ENCODE measurements around the gene SAMHD1. TPM values are rescaled to one million over a fixed set of nuclear protein-coding genes. Genes with fewer than 3 reads are reported as not detected.
A peak's percentile ranks its signal among the peaks of the same experiment; 100 is the strongest.

SAMHD1 gene
- polyA plus RNA-seq, 1 of the 3 experiments (the other 2 are of a cell fraction): 5.9 TPM

DNA sequence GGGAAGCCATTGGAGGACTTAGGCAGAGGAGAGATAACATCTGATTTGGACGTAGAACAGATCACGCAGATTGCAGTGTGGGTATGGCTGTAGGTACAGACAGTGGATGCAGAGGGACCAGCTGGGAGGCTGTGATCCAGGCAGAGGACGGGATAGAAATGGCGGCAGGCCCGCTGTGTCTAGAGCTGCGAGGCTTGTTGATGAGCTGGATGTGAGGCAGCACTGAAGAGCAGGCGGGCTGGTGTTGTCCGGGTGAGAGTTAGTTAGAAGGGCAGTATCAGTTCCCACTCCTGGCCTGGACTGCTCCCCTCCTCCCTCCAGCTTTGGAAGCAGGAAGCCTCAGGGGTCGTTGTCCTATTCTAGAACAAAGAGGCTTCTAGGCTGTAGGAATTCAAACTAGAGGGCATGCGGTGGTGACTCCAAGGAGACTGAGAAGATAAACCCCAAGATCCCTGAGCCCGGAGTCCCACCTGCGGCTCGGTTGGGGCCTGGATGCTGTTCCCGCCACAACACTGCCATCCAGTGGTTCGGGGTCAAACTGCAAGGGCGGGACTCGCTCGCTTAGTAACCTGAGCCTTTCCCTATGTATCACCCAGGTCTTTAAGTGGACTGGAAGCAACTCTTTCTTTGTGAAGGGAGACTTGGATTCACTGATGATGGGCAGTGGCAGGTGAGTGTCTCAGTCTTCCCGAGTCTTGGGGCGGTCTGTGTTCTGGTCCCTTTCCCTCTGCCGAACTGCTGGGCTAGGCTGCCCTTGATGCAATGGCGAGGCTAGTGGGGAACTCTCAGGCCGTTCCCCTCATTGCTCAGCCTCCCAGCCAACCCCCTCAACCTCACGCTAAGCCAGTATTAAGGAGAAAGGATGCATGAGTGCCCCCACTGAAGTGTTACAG, 64.4 kb downstream of the SAMHD1 start (continued):
- TF ChIP-seq RCOR1 (IDR thresholded peaks at IDR 0.05; ENCODE audit: low read length) (no peak; the same call in 1 of the 2 replicates), CHD2 (IDR thresholded peaks at IDR 0.05; ENCODE audit: low read length, partially characterized antibody) (no peak), SMC3 (IDR thresholded peaks at IDR 0.05; ENCODE audit: low read depth, low read length) (peak; percentile 78), RFX5 (IDR thresholded peaks at IDR 0.05; ENCODE audit: low read length) (no peak), TAF1 (IDR thresholded peaks at IDR 0.05; ENCODE audit: borderline replicate concordance, low read depth, low read length) (peak; percentile 57; the same call in 1 of the 2 replicates), YY1 (IDR thresholded peaks at IDR 0.05; ENCODE audit: low read depth) (no peak), NFIC (IDR thresholded peaks at IDR 0.05; ENCODE audit: borderline replicate concordance) (no peak)
- TF ChIP-seq, protein P1, sequence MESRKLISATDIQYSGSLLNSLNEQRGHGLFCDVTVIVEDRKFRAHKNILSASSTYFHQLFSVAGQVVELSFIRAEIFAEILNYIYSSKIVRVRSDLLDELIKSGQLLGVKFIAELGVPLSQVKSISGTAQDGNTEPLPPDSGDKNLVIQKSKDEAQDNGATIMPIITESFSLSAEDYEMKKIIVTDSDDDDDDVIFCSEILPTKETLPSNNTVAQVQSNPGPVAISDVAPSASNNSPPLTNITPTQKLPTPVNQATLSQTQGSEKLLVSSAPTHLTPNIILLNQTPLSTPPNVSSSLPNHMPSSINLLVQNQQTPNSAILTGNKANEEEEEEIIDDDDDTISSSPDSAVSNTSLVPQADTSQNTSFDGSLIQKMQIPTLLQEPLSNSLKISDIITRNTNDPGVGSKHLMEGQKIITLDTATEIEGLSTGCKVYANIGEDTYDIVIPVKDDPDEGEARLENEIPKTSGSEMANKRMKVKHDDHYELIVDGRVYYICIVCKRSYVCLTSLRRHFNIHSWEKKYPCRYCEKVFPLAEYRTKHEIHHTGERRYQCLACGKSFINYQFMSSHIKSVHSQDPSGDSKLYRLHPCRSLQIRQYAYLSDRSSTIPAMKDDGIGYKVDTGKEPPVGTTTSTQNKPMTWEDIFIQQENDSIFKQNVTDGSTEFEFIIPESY (IDR thresholded peaks at IDR 0.05; ENCODE audit: borderline replicate concordance, low read depth): no peak
- TF ChIP-seq, protein P2, sequence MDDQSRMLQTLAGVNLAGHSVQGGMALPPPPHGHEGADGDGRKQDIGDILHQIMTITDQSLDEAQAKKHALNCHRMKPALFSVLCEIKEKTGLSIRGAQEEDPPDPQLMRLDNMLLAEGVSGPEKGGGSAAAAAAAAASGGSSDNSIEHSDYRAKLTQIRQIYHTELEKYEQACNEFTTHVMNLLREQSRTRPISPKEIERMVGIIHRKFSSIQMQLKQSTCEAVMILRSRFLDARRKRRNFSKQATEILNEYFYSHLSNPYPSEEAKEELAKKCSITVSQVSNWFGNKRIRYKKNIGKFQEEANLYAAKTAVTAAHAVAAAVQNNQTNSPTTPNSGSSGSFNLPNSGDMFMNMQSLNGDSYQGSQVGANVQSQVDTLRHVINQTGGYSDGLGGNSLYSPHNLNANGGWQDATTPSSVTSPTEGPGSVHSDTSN (IDR thresholded peaks at IDR 0.05): no peak

DNA sequence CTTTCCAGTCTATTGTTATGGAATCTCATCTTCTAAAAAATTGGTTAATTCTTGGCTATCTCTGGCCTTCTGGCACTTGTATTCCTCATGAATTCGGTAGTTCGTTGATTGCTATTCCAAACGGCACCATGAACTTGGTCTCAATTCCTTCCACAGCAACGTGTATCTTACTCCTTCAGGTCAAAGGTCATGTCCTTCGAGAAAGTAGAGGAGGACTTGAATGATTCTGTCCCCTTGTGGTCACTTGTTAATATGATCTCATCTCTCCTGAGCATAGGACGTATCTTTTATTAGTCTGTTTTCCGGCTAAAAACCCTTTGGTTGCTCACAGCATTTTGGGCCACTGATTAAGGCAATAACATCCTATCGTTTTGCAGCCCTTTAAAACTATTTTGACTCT, 66.2 kb downstream of the SAMHD1 start:
- CTCF ChIA-PET: interaction anchor here (2.0 to 2.1 kb wide), 2 partner anchors 21 to 34 kb away, joined by 6 to 12 read pairs; a partner anchor contains a TSS
- no peaks in the 10 kb centered on the region for H3K9me2 ChIP-seq
- no peaks in the 10 kb centered on the region for H3K79me2 ChIP-seq (ENCODE audit: insufficient read depth)
- no peak overlapping the region for H3K4me2 ChIP-seq
- no peak overlapping the region for H2AFZ ChIP-seq (ENCODE audit: low read depth)
- H3K4me1 ChIP-seq (ENCODE audit: control insufficient read depth in 1 of 2, insufficient read depth in 2 of 2, low read depth in 1 of 2, low read length in 1 of 2): peaks cover 0 to 7% of the 10 kb centered on the region in 2 experiments; a peak in 2 of 4 replicates
- no peaks in the 10 kb centered on the region for H3K27me3 ChIP-seq (ENCODE audit: insufficient read depth)
- TF ChIP-seq RCOR1 (IDR thresholded peaks at IDR 0.05; ENCODE audit: low read length): no peak
- TF ChIP-seq, protein P3, sequence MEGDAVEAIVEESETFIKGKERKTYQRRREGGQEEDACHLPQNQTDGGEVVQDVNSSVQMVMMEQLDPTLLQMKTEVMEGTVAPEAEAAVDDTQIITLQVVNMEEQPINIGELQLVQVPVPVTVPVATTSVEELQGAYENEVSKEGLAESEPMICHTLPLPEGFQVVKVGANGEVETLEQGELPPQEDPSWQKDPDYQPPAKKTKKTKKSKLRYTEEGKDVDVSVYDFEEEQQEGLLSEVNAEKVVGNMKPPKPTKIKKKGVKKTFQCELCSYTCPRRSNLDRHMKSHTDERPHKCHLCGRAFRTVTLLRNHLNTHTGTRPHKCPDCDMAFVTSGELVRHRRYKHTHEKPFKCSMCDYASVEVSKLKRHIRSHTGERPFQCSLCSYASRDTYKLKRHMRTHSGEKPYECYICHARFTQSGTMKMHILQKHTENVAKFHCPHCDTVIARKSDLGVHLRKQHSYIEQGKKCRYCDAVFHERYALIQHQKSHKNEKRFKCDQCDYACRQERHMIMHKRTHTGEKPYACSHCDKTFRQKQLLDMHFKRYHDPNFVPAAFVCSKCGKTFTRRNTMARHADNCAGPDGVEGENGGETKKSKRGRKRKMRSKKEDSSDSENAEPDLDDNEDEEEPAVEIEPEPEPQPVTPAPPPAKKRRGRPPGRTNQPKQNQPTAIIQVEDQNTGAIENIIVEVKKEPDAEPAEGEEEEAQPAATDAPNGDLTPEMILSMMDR (IDR thresholded peaks at IDR 0.05): peak; percentile 17; the same call in 1 of the 2 replicates
- TF ChIP-seq FOXM1 (IDR thresholded peaks at IDR 0.05; ENCODE audit: low read depth): no peak
- H3K9ac ChIP-seq: no peak overlapping the region
- no peak overlapping the region for H3K27ac ChIP-seq (ENCODE audit: low read depth in 2 of 2, low read length in 1 of 2)
- H3K9me3 ChIP-seq: no peaks in the 10 kb centered on the region
- 72% methylated on average over 8 of the region's 8 CpGs for WGBS (ENCODE audit: low lambda C conversion rate)
- no peaks in the 10 kb centered on the region for H3F3A ChIP-seq (replicated peaks; ENCODE audit: insufficient read depth)
- H3K4me3 ChIP-seq (ENCODE audit: low read depth in 2 of 2, low read length in 1 of 2): no peak overlapping the region
- no peak for DNase-seq
- H4K20me1 ChIP-seq (ENCODE audit: insufficient read depth): no peaks in the 10 kb centered on the region
- H3K36me3 ChIP-seq (replicated peaks in 1 of 2; ENCODE audit: control insufficient read depth in 1 of 2, insufficient read depth in 2 of 2, low read length in 1 of 2): no peaks in the 10 kb centered on the region
- POLR2A ChIA-PET: no interaction called here
